GM23338 (cell line): ENCODE results near the gene USP6. TPM values are rescaled to one million over a fixed set of nuclear protein-coding genes. Genes with fewer than 3 reads are reported as not detected.

Source experiments
- ATAC-seq: fragments of 200-7000 bp; cut with Tn5 transposase; 3 replicates; pipeline ENCODE4 v1.9.1; 2020
- DNase-seq: peaks from one replicate; pipeline ENCODE4 v3.0.0-alpha.2; 2015; ENCODE audit warnings: low spot score
- H2AFZ ChIP-seq: fragments of 200-600 bp; sonication (generic); 2 replicates; pipeline ENCODE4 v1.8.0; 2016; ENCODE audit warnings: antibody characterized with exemption, mild to moderate bottlenecking, moderate library complexity
- H3F3A ChIP-seq: fragments of 200-600 bp; sonication (generic); replicated peaks from 2 replicates; pipeline ENCODE4 v1.8.0; 2017; ENCODE audit warnings: antibody characterized with exemption, mixed run types, low read depth
- H3K27ac ChIP-seq: fragments of 200-600 bp; sonication (generic); 2 replicates; pipeline ENCODE4 v1.6.1; 2016; ENCODE audit warnings: low read depth
- H3K27me3 ChIP-seq: fragments of 200-600 bp; sonication (generic); 2 replicates; pipeline ENCODE4 v1.8.0; 2016; ENCODE audit warnings: mild to moderate bottlenecking, mixed run types, moderate library complexity; ENCODE audit not compliant: insufficient read depth
- H3K36me3 ChIP-seq: fragments of 200-600 bp; sonication (generic); 2 replicates; pipeline ENCODE4 v1.8.0; 2016; ENCODE audit warnings: mild to moderate bottlenecking; ENCODE audit not compliant: insufficient read depth
- H3K4me1 ChIP-seq: fragments of 200-600 bp; sonication (generic); 2 replicates; pipeline ENCODE4 v1.8.0; 2016; ENCODE audit warnings: mild to moderate bottlenecking, moderate library complexity; ENCODE audit not compliant: insufficient read depth
- H3K4me2 ChIP-seq: fragments of 200-600 bp; sonication (generic); 2 replicates; pipeline ENCODE4 v1.7.1; 2017; ENCODE audit warnings: mixed run types
- H3K4me3 ChIP-seq: fragments of 200-600 bp; sonication (generic); 2 replicates; pipeline ENCODE4 v1.6.1; 2016; ENCODE audit warnings: mixed run types
- H3K79me2 ChIP-seq: fragments of 200-600 bp; sonication (generic); replicated peaks from 2 replicates; pipeline ENCODE4 v1.8.0; 2017; ENCODE audit warnings: mild to moderate bottlenecking; ENCODE audit not compliant: insufficient read depth
- H3K9me2 ChIP-seq: fragments of 200-600 bp; sonication (generic); 2 replicates; pipeline ENCODE4 v1.8.0; 2017; ENCODE audit not compliant: insufficient read depth
- H4K20me1 ChIP-seq: fragments of 200-600 bp; sonication (generic); replicated peaks from 2 replicates; pipeline ENCODE4 v1.8.0; 2017; ENCODE audit warnings: mild to moderate bottlenecking; ENCODE audit not compliant: insufficient read depth
- H3K27ac Mint-ChIP-seq: 2 replicates; pipeline ENCODE4 v1.8.0; 2020; ENCODE audit warnings: inconsistent platforms, mild to moderate bottlenecking, moderate library complexity, mixed read lengths
- H3K27me3 Mint-ChIP-seq: 3 replicates; pipeline ENCODE4 v1.8.0; 2022; ENCODE audit warnings: low read depth, mild to moderate bottlenecking, moderate library complexity, mixed read lengths, inconsistent platforms; ENCODE audit not compliant: insufficient read depth, poor library complexity
- H3K36me3 Mint-ChIP-seq: 3 replicates; pipeline ENCODE4 v1.8.0; 2021; ENCODE audit warnings: low read depth, mild to moderate bottlenecking, inconsistent platforms, moderate library complexity, mixed read lengths
- H3K4me1 Mint-ChIP-seq: 3 replicates; pipeline ENCODE4 v1.8.0; 2020; ENCODE audit warnings: mild to moderate bottlenecking, inconsistent platforms, mixed read lengths
- H3K4me3 Mint-ChIP-seq: 3 replicates; pipeline ENCODE4 v1.8.0; 2021; ENCODE audit warnings: moderate library complexity, mild to moderate bottlenecking, inconsistent platforms, mixed read lengths
- H3K9me3 Mint-ChIP-seq: 3 replicates; pipeline ENCODE4 v1.8.0; 2020; ENCODE audit warnings: moderate library complexity, mild to moderate bottlenecking, inconsistent platforms, mixed read lengths
- CREB1 ChIP-seq: fragments of 250-450 bp; sonication (Bioruptor Pico); IDR thresholded peaks from 2 replicates; pipeline ENCODE4 v1.5.0; 2020; ENCODE audit warnings: low read depth, mild to moderate bottlenecking, moderate library complexity
- ETS1 ChIP-seq: IDR thresholded peaks from 2 replicates; pipeline ENCODE4 v1.6.1; 2016; ENCODE audit warnings: antibody characterized with exemption
- EZH2 ChIP-seq: fragments of 200-600 bp; sonication (generic); IDR thresholded peaks from one replicate; pipeline ENCODE4 v1.8.0; 2017; ENCODE audit warnings: antibody characterized with exemption, mild to moderate bottlenecking, low read depth; ENCODE audit not compliant: unreplicated experiment
- EZH2phosphoT487 ChIP-seq: fragments of 200-600 bp; sonication (generic); IDR thresholded peaks from one replicate; pipeline ENCODE4 v1.8.1; 2018; ENCODE audit warnings: antibody characterized with exemption; ENCODE audit not compliant: unreplicated experiment
- JUNB ChIP-seq: IDR thresholded peaks from one replicate; pipeline ENCODE4 v1.6.1; 2016; ENCODE audit warnings: antibody characterized with exemption; ENCODE audit not compliant: unreplicated experiment
- NANOG ChIP-seq: IDR thresholded peaks from 2 replicates; pipeline ENCODE4 v1.6.1; 2016; ENCODE audit warnings: antibody characterized with exemption, borderline replicate concordance
- POLR2AphosphoS5 ChIP-seq: IDR thresholded peaks from 2 replicates; pipeline ENCODE4 v1.6.1; 2016; ENCODE audit warnings: antibody characterized with exemption, low read depth
- STAT1 ChIP-seq: IDR thresholded peaks from one replicate; pipeline ENCODE4 v1.6.1; 2016; ENCODE audit warnings: antibody characterized with exemption; ENCODE audit not compliant: unreplicated experiment
- ZNF114 ChIP-seq: fragments of 250-450 bp; sonication (Bioruptor Pico); IDR thresholded peaks from 2 replicates; pipeline ENCODE4 v1.5.0; 2020; ENCODE audit warnings: mild to moderate bottlenecking, moderate library complexity
- ZNF331 ChIP-seq: fragments of 250-450 bp; sonication (Bioruptor Pico); IDR thresholded peaks from 2 replicates; pipeline ENCODE4 v1.5.0; 2020; ENCODE audit warnings: low read depth, mild to moderate bottlenecking, moderate library complexity
- polyA plus RNA-seq: library from polyadenylated mRNA; unstranded; fragments of >200 nt; fragmentation: Nextera tagmentation; extraction: Ambion mirVana; gene quantifications from 2 replicates; pipeline ENCODE4 v1.2.1, GENCODE V29; 2016
- total RNA-seq: library from RNA; depleted of rRNA; stranded (reverse); fragments of >200 nt; shearing (Covaris generic); gene quantifications from 2 replicates; pipeline ENCODE4 v1.2.3, GENCODE V29; 2014
- TF ChIP-seq, protein P1 (sequence below): IDR thresholded peaks from one replicate; pipeline ENCODE4 v1.6.1; 2018; ENCODE audit warnings: antibody characterized with exemption; ENCODE audit not compliant: unreplicated experiment
- TF ChIP-seq, protein P2 (sequence below): fragments of 250-450 bp; sonication (Bioruptor Pico); IDR thresholded peaks from 2 replicates; pipeline ENCODE4 v1.5.0; 2020; ENCODE audit warnings: mild to moderate bottlenecking, moderate library complexity
- TF ChIP-seq, protein P3 (sequence below), 2 experiments: fragments of 200-600 bp in 1 of 2; sonication (generic) in 1 of 2; conservative IDR thresholded peaks; 2 replicates each; pipeline versions ENCODE4 v1.5.1 to v1.6.1; 2016 to 2017; ENCODE audit warnings: antibody characterized with exemption in 2 of 2, low read depth in 2 of 2, mild to moderate bottlenecking in 2 of 2, moderate library complexity in 1 of 2

Gene USP6
- total and polyA plus RNA-seq, 2 experiments from 2014 or later = 0.94 to 1.3 TPM

DNA sequence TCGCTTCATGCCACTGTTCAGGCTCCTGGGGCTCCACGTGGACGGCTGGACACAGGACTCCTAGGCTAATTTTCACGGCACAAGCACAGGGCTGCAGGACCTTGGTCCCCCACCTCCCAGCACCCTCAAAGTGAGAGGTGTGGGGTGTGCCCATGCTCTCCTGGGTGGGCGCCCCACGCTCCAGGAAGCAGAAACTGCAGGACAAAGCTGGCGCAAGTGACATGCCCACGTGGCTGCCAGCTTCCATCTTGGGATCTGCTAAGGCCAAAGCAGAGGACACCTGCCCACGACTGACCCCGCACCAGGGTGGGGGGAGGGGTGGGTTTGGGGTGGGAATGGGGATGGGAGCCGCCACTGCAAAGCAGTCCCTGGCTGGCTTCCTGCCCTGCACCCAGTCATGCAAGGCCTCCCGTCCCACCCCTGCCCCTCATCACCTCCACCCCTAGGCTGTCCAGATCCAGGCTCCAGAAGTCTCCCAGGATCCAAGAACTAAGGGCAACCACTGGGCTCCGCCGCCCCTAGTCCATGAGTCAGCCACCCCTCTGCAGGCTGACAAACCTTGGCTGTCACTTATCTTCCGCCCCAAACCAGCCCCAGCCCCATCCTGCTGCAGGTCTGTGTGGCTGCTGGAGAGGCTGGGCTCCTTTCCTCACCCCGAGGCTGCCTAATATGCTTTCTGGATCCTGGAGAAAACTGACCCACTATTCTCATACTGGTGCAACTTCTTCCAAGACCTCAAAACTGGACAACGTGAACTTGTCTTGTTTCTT, 11.1 kb downstream of the USP6 start:
- no peaks in the 10 kb centered on the region for H4K20me1 ChIP-seq
- H3K36me3 Mint-ChIP-seq = peaks cover 3% of the 10 kb centered on the region; the same call in 2 of the 3 replicates
- peaks cover 18% of the 10 kb centered on the region for H3K27me3 ChIP-seq
- no peak overlapping the region for H3K27ac Mint-ChIP-seq
- no peak for TF ChIP-seq NANOG
- TF ChIP-seq EZH2phosphoT487 = no peak
- TF ChIP-seq CREB1 (CRISPR knock-in tag) = no peak
- TF ChIP-seq, protein P1, sequence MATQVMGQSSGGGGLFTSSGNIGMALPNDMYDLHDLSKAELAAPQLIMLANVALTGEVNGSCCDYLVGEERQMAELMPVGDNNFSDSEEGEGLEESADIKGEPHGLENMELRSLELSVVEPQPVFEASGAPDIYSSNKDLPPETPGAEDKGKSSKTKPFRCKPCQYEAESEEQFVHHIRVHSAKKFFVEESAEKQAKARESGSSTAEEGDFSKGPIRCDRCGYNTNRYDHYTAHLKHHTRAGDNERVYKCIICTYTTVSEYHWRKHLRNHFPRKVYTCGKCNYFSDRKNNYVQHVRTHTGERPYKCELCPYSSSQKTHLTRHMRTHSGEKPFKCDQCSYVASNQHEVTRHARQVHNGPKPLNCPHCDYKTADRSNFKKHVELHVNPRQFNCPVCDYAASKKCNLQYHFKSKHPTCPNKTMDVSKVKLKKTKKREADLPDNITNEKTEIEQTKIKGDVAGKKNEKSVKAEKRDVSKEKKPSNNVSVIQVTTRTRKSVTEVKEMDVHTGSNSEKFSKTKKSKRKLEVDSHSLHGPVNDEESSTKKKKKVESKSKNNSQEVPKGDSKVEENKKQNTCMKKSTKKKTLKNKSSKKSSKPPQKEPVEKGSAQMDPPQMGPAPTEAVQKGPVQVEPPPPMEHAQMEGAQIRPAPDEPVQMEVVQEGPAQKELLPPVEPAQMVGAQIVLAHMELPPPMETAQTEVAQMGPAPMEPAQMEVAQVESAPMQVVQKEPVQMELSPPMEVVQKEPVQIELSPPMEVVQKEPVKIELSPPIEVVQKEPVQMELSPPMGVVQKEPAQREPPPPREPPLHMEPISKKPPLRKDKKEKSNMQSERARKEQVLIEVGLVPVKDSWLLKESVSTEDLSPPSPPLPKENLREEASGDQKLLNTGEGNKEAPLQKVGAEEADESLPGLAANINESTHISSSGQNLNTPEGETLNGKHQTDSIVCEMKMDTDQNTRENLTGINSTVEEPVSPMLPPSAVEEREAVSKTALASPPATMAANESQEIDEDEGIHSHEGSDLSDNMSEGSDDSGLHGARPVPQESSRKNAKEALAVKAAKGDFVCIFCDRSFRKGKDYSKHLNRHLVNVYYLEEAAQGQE = no peak
- no peak for TF ChIP-seq ZNF331 (CRISPR knock-in tag)
- no peak for TF ChIP-seq EZH2
- TF ChIP-seq ETS1 = no peak
- TF ChIP-seq STAT1 = no peak
- TF ChIP-seq POLR2AphosphoS5 = no peak
- TF ChIP-seq, protein P2, sequence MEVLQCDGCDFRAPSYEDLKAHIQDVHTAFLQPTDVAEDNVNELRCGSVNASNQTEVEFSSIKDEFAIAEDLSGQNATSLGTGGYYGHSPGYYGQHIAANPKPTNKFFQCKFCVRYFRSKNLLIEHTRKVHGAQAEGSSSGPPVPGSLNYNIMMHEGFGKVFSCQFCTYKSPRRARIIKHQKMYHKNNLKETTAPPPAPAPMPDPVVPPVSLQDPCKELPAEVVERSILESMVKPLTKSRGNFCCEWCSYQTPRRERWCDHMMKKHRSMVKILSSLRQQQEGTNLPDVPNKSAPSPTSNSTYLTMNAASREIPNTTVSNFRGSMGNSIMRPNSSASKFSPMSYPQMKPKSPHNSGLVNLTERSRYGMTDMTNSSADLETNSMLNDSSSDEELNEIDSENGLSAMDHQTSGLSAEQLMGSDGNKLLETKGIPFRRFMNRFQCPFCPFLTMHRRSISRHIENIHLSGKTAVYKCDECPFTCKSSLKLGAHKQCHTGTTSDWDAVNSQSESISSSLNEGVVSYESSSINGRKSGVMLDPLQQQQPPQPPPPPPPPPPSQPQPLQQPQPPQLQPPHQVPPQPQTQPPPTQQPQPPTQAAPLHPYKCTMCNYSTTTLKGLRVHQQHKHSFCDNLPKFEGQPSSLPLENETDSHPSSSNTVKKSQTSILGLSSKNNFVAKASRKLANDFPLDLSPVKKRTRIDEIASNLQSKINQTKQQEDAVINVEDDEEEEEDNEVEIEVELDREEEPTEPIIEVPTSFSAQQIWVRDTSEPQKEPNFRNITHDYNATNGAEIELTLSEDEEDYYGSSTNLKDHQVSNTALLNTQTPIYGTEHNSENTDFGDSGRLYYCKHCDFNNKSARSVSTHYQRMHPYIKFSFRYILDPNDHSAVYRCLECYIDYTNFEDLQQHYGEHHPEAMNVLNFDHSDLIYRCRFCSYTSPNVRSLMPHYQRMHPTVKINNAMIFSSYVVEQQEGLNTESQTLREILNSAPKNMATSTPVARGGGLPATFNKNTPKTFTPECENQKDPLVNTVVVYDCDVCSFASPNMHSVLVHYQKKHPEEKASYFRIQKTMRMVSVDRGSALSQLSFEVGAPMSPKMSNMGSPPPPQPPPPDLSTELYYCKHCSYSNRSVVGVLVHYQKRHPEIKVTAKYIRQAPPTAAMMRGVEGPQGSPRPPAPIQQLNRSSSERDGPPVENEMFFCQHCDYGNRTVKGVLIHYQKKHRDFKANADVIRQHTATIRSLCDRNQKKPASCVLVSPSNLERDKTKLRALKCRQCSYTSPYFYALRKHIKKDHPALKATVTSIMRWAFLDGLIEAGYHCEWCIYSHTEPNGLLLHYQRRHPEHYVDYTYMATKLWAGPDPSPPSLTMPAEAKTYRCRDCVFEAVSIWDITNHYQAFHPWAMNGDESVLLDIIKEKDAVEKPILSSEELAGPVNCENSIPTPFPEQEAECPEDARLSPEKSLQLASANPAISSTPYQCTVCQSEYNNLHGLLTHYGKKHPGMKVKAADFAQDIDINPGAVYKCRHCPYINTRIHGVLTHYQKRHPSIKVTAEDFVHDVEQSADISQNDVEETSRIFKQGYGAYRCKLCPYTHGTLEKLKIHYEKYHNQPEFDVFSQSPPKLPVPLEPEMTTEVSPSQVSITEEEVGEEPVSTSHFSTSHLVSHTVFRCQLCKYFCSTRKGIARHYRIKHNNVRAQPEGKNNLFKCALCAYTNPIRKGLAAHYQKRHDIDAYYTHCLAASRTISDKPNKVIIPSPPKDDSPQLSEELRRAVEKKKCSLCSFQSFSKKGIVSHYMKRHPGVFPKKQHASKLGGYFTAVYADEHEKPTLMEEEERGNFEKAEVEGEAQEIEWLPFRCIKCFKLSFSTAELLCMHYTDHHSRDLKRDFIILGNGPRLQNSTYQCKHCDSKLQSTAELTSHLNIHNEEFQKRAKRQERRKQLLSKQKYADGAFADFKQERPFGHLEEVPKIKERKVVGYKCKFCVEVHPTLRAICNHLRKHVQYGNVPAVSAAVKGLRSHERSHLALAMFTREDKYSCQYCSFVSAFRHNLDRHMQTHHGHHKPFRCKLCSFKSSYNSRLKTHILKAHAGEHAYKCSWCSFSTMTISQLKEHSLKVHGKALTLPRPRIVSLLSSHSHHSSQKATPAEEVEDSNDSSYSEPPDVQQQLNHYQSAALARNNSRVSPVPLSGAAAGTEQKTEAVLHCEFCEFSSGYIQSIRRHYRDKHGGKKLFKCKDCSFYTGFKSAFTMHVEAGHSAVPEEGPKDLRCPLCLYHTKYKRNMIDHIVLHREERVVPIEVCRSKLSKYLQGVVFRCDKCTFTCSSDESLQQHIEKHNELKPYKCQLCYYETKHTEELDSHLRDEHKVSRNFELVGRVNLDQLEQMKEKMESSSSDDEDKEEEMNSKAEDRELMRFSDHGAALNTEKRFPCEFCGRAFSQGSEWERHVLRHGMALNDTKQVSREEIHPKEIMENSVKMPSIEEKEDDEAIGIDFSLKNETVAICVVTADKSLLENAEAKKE (CRISPR knock-in tag) = no peak
- no peak for TF ChIP-seq JUNB
- no peak for TF ChIP-seq ZNF114 (CRISPR knock-in tag)
- TF ChIP-seq, protein P3, sequence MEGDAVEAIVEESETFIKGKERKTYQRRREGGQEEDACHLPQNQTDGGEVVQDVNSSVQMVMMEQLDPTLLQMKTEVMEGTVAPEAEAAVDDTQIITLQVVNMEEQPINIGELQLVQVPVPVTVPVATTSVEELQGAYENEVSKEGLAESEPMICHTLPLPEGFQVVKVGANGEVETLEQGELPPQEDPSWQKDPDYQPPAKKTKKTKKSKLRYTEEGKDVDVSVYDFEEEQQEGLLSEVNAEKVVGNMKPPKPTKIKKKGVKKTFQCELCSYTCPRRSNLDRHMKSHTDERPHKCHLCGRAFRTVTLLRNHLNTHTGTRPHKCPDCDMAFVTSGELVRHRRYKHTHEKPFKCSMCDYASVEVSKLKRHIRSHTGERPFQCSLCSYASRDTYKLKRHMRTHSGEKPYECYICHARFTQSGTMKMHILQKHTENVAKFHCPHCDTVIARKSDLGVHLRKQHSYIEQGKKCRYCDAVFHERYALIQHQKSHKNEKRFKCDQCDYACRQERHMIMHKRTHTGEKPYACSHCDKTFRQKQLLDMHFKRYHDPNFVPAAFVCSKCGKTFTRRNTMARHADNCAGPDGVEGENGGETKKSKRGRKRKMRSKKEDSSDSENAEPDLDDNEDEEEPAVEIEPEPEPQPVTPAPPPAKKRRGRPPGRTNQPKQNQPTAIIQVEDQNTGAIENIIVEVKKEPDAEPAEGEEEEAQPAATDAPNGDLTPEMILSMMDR (conservative IDR thresholded peaks at IDR 0.05; ENCODE audit: low read depth in 2 of 2) = no peak
- H3K4me3 ChIP-seq = no peak overlapping the region
- ATAC-seq (no peak), DNase-seq (no peak)
- H3K27me3 Mint-ChIP-seq = peaks cover 11% of the 10 kb centered on the region
- no peak overlapping the region for H3K4me3 Mint-ChIP-seq
- no peaks in the 10 kb centered on the region for H3K9me3 Mint-ChIP-seq
- H3K79me2 ChIP-seq = no peaks in the 10 kb centered on the region
- H3F3A ChIP-seq = no peaks in the 10 kb centered on the region
- no peaks in the 10 kb centered on the region for H3K9me2 ChIP-seq
- H3K36me3 ChIP-seq = no peaks in the 10 kb centered on the region
- no peak overlapping the region for H2AFZ ChIP-seq
- H3K4me1 Mint-ChIP-seq = peaks cover 3% of the 10 kb centered on the region; the same call in 1 of the 3 replicates
- no peak overlapping the region for H3K4me2 ChIP-seq
- no peak overlapping the region for H3K27ac ChIP-seq
- H3K4me1 ChIP-seq = no peaks in the 10 kb centered on the region
